Stimulated activated CD8-positive, alpha-beta memory T cell treated with anti-CD3 and anti-CD28 coated beads, Interleukin-15, amount 100 ng/mL, for 4 hours (primary cell): ENCODE results near the gene DOK7.
"Not testable (repeated sequence)": the region's sequence is repeated elsewhere in the genome, so short reads cannot be mapped to it uniquely, and the experiment has no call there.

Experiments
- DNase-seq, 2 donors: peaks; one replicate each; pipeline ENCODE4 v3.0.0-alpha.2; 2020; ENCODE audit warnings: low read depth in 2 of 2

DOK7 gene

GRCh38 chr4:3533423-3533820 is 70.3 kb downstream of the DOK7 start:
- no peak for DNase-seq

- DNase-seq = not testable (repeated sequence)
These were observed 72.7 kb downstream of the DOK7 start for GRCh38 chr4:3535812-3536211.

GRCh38 chr4:3538906-3539305 is 75.8 kb downstream of the DOK7 start:
- not testable (repeated sequence) for DNase-seq

- DNase-seq = not testable (repeated sequence)
These were observed 80.3 kb downstream of the DOK7 start for GRCh38 chr4:3543415-3543814.
